ENCODE measurements around the gene PLEKHA6.

DNA sequence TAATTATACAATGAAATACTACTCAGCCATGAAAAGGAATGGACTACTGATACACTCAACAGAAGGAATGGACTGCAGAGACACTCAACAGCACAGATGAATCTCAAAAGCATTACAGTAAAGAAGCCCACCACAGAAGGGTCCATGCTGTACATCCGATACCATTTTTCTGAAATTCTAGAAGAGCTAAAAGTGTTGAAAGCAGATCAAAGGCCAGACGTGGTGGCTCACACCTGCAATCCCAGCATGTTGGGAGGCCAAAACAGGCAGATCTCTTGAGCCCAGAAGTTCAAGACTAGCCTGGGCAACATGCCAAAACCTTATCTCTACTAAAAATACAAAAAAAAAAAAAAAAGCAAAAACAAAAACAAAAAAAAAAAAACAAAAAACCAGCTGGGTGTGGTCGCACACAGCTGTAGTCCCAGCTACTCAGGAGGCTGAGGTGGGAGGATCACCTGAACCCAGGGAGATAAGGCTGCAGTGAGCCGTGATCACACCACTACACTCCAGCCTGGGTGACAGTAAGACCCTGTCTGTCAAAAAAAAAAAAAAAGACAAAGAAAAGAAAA, 36.4 kb upstream of the PLEKHA6 start:
- TF ChIP-seq, protein P1, sequence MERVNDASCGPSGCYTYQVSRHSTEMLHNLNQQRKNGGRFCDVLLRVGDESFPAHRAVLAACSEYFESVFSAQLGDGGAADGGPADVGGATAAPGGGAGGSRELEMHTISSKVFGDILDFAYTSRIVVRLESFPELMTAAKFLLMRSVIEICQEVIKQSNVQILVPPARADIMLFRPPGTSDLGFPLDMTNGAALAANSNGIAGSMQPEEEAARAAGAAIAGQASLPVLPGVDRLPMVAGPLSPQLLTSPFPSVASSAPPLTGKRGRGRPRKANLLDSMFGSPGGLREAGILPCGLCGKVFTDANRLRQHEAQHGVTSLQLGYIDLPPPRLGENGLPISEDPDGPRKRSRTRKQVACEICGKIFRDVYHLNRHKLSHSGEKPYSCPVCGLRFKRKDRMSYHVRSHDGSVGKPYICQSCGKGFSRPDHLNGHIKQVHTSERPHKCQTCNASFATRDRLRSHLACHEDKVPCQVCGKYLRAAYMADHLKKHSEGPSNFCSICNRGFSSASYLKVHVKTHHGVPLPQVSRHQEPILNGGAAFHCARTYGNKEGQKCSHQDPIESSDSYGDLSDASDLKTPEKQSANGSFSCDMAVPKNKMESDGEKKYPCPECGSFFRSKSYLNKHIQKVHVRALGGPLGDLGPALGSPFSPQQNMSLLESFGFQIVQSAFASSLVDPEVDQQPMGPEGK (CRISPR knock-in tag; IDR thresholded peaks at IDR 0.05; ENCODE audit: borderline replicate concordance), result no peak
- TF ChIP-seq PPARA (CRISPR knock-in tag; IDR thresholded peaks at IDR 0.05; ENCODE audit: borderline replicate concordance), result no peak
